Stimulated activated CD4-positive, alpha-beta T cell treated with anti-CD3 and anti-CD28 coated beads, Interleukin-12 subunit alpha, Interleukin-12 subunit beta, amount 100 ng/mL, for 48 hours (primary cell): Measurements from ENCODE around the gene KLK7.

Experiments used
- DNase-seq, 3 donors: peaks; one replicate each; pipeline ENCODE4 v3.0.0-alpha.2; 2020; ENCODE audit warnings: low read depth in 2 of 3, low spot score in 1 of 3

Gene KLK7

GRCh38 chr19:50939596-50939995 lies 44.1 kb downstream of the KLK7 start:
- DNase-seq, result no peak

GRCh38 chr19:50933640-50934039 lies 50.1 kb downstream of the KLK7 start:
- DNase-seq, result no peak

GRCh38 chr19:50932690-50933083 lies 51.0 kb downstream of the KLK7 start:
- no peak for DNase-seq

GRCh38 chr19:50932018-50932689 lies 51.6 kb downstream of the KLK7 start:
- no peak for DNase-seq

- no peak for DNase-seq
Observed at GRCh38 chr19:50931023-50931422, 52.7 kb downstream of the KLK7 start.

- no peak for DNase-seq
Observed at GRCh38 chr19:50928831-50929230, 54.9 kb downstream of the KLK7 start.
